Endothelial cell of umbilical vein (primary cell): ENCODE results near the gene HTT. TPM values are rescaled to one million over a fixed set of nuclear protein-coding genes. Genes with fewer than 3 reads are reported as not detected.

ENCODE experiments used
- BruUV-seq: library from RNA; stranded (reverse); fragments of 400-500 nt; replicated peaks from 2 replicates; lab custom pipeline; 2021; lab: Mats Ljungman, UMichigan
- CTCF ChIA-PET: fragments of 300-600, 350-600 bp; sonication (Branson Sonifier 250); formaldehyde crosslinking; loops from one replicate; lab custom pipeline; 2021; ENCODE audit warnings: antibody characterized with exemption, inconsistent platforms; lab: Charles Lee
- POLR2A ChIA-PET: fragments of 300-600, 350-600 bp; sonication (Branson Sonifier 250); formaldehyde crosslinking; loops from one replicate; lab custom pipeline; 2021; ENCODE audit warnings: antibody characterized with exemption, inconsistent platforms; lab: Charles Lee
- DNase-seq: peaks from one replicate; pipeline ENCODE4 v3.0.0-alpha.2; 2011; ENCODE audit warnings: low read depth, low spot score
- FAIRE-seq: peaks from 2 replicates; lab custom pipeline; 2011; peaks lifted over from hg19 to GRCh38; lab: Jason Lieb, UNC
- H2AFZ ChIP-seq: 2 replicates; pipeline ENCODE4 v1.6.0; 2012; ENCODE audit warnings: low read depth, low read length, control low read depth, inconsistent platforms
- H3K27ac ChIP-seq: 2 replicates; pipeline ENCODE4 v1.5.1; 2011; ENCODE audit warnings: low read depth, mild to moderate bottlenecking, control low read depth, low read length, moderate library complexity; ENCODE audit not compliant: insufficient read depth
- H3K27me3 ChIP-seq, 2 experiments: 2 replicates each; pipeline versions ENCODE4 v1.6.0 to v1.6.1; 2011; ENCODE audit warnings: low read length in 2 of 2, mixed read lengths in 1 of 2; ENCODE audit not compliant: control insufficient read depth in 2 of 2, insufficient read depth in 2 of 2
- H3K36me3 ChIP-seq, 2 experiments: 2 replicates in 1 of 2; 3 replicates in 1 of 2; pipeline ENCODE4 v1.5.1; 2011; ENCODE audit warnings: low read length in 2 of 2, mild to moderate bottlenecking in 1 of 2, moderate library complexity in 1 of 2; ENCODE audit not compliant: control insufficient read depth in 2 of 2, insufficient read depth in 2 of 2; ENCODE audit errors: extremely low read depth in 1 of 2
- H3K4me1 ChIP-seq: 3 replicates; pipeline ENCODE4 v1.5.1; 2011; ENCODE audit warnings: mild to moderate bottlenecking, low read length; ENCODE audit not compliant: control insufficient read depth, insufficient read depth; ENCODE audit errors: extremely low read depth
- H3K4me2 ChIP-seq: 2 replicates; pipeline ENCODE4 v1.6.1; 2011; ENCODE audit warnings: low read length, control low read depth, mixed read lengths; ENCODE audit not compliant: insufficient read depth
- H3K4me3 ChIP-seq, 3 experiments: fragments of 200-600 bp in 1 of 3; sonication (generic), shearing (Covaris generic) in 1 of 3; replicated peaks in 1 of 3; 2 replicates each; pipeline ENCODE4 v1.5.1; 2011 to 2016; ENCODE audit warnings: control low read depth in 3 of 3, low read length in 3 of 3, mild to moderate bottlenecking in 2 of 3, inconsistent platforms in 1 of 3, low read depth in 1 of 3, moderate library complexity in 1 of 3; ENCODE audit not compliant: insufficient read depth in 1 of 3
- H3K79me2 ChIP-seq: 2 replicates; pipeline ENCODE4 v1.6.0; 2012; ENCODE audit warnings: low read length, inconsistent platforms; ENCODE audit not compliant: control insufficient read depth, insufficient read depth
- H3K9ac ChIP-seq: replicated peaks from 2 replicates; pipeline ENCODE3; 2011; ENCODE audit warnings: low read length, control low read depth; ENCODE audit not compliant: insufficient read depth; ENCODE audit errors: extremely low read depth
- H3K9me1 ChIP-seq: replicated peaks from 3 replicates; pipeline ENCODE4 v1.6.0; 2011; ENCODE audit warnings: mild to moderate bottlenecking, low read length; ENCODE audit not compliant: control insufficient read depth, insufficient read depth; ENCODE audit errors: extremely low read depth
- H3K9me3 ChIP-seq: replicated peaks from 2 replicates; pipeline ENCODE4 v1.5.1; 2012; ENCODE audit warnings: low read length, inconsistent platforms; ENCODE audit not compliant: control insufficient read depth, insufficient read depth
- H4K20me1 ChIP-seq: replicated peaks from 2 replicates; pipeline ENCODE3; 2011; ENCODE audit warnings: mild to moderate bottlenecking, low read length; ENCODE audit not compliant: control insufficient read depth, insufficient read depth; ENCODE audit errors: extremely low read depth
- CTCF ChIP-seq, 2 donors: IDR thresholded peaks; 1 replicate in 1 of 2; 2 replicates in 1 of 2; pipeline ENCODE4 v1.5.1; 2011; ENCODE audit warnings: low read length in 2 of 2, mild to moderate bottlenecking in 2 of 2, moderate library complexity in 2 of 2, control low read depth in 1 of 2, inconsistent platforms in 1 of 2, low read depth in 1 of 2; ENCODE audit not compliant: insufficient read depth in 1 of 2; ENCODE audit errors: extremely low read depth in 1 of 2
- EZH2 ChIP-seq: IDR thresholded peaks from 2 replicates; pipeline ENCODE4 v1.6.1; 2012; ENCODE audit warnings: borderline replicate concordance, low read depth, mild to moderate bottlenecking, moderate library complexity, low read length, inconsistent platforms; ENCODE audit not compliant: severe bottlenecking
- FOS ChIP-seq: IDR thresholded peaks from 2 replicates; pipeline ENCODE4 v1.6.1; 2011; ENCODE audit warnings: mild to moderate bottlenecking, low read length, moderate library complexity, borderline replicate concordance; ENCODE audit not compliant: insufficient read depth
- GATA2 ChIP-seq: IDR thresholded peaks from 2 replicates; pipeline ENCODE4 v1.7.0; 2011; ENCODE audit warnings: low read depth, mild to moderate bottlenecking, moderate library complexity, mixed read lengths, low read length; ENCODE audit not compliant: insufficient read length, insufficient read depth
- JUN ChIP-seq: IDR thresholded peaks from 2 replicates; pipeline ENCODE4 v1.6.1; 2011; ENCODE audit warnings: borderline replicate concordance, low read depth; ENCODE audit not compliant: insufficient read length, insufficient read depth
- MAX ChIP-seq: IDR thresholded peaks from 2 replicates; pipeline ENCODE4 v1.6.1; 2011; ENCODE audit not compliant: insufficient read depth, insufficient read length
- MYC ChIP-seq: IDR thresholded peaks from one replicate; pipeline ENCODE4 v1.6.1; 2011; ENCODE audit warnings: mild to moderate bottlenecking, low read depth, low read length
- POLR2A ChIP-seq: IDR thresholded peaks from 2 replicates; pipeline ENCODE4 v1.6.1; 2012; ENCODE audit warnings: low read depth, mild to moderate bottlenecking, control low read depth, low read length
- POLR2AphosphoS5 ChIP-seq: IDR thresholded peaks from 2 replicates; pipeline ENCODE4 v1.6.1; 2012; ENCODE audit warnings: low read depth, mild to moderate bottlenecking, control low read depth, low read length, moderate library complexity; ENCODE audit not compliant: insufficient read depth
- dilution Hi-C: fragments of 300-500 bp; cut with MboI; formaldehyde crosslinking; loops from one replicate; pipeline ENCODE4 v1.15.0; 2019; ENCODE audit warnings: low sequenced_read_pairs; ENCODE audit not compliant: extremely low pct_ligation_motif_present
- intact Hi-C: fragments of 100-400 bp; cut with micrococcal nuclease; formaldehyde crosslinking; loops from one replicate; pipeline ENCODE4 v1.10.0; 2022
- polyA plus RNA-seq, 4 experiments: library from polyadenylated mRNA; depleted of rRNA in 3 of 4; stranded (reverse) in 3 of 4; unstranded in 1 of 4; fragments of >200 nt; gene quantifications; 2 replicates each; pipeline versions ENCODE4 v1.2.1 to v1.2.3, GENCODE V29; 2011 to 2012; ENCODE audit warnings: missing spikeins in 1 of 4
- total RNA-seq: library from RNA; stranded (reverse); gene quantifications from 2 replicates; pipeline ENCODE4 v1.2.3, GENCODE V29; 2021

HTT gene
- total and polyA plus RNA-seq, 2 donors (not counting 3 experiments of a cell fraction or from before 2014, with no cell fraction given) = 15.7 to 61.2 TPM

GRCh38 chr4:3227878-3228675, 153.6 kb downstream of the HTT start:
- Histone ChIP-seq H3K4me2 (no peak overlapping the region), H4K20me1 (no peaks in the 10 kb centered on the region), H3K27ac (no peak overlapping the region), H3K27me3 (no peaks in the 10 kb centered on the region), H3K9me1 (no peaks in the 10 kb centered on the region), H3K4me1 (no peaks in the 10 kb centered on the region), H2AFZ (no peak overlapping the region), H3K9me3 (no peaks in the 10 kb centered on the region), H3K4me3 (no peak overlapping the region), H3K79me2 (no peaks in the 10 kb centered on the region), H3K36me3 (peaks cover 2 to 64% of the 10 kb centered on the region in 2 experiments), H3K9ac (no peak overlapping the region)
- dilution Hi-C loops = no loop called here
- ChIA-PET POLR2A (no interaction called here), CTCF (no interaction called here)
- TF ChIP-seq MYC = no peak
- TF ChIP-seq CTCF (IDR thresholded peaks at IDR 0.05; ENCODE audit: extremely low read depth in 1 of 2, insufficient read depth in 1 of 2, low read depth in 1 of 2, low read length in 2 of 2) = no peak
- no peak for TF ChIP-seq POLR2A
- no peak for TF ChIP-seq POLR2AphosphoS5
- no peak for TF ChIP-seq MAX
- FAIRE-seq (no peak), DNase-seq (no peak)
- intact Hi-C loops = no loop called here
- no TSS peak for BruUV-seq

GRCh38 chr4:3228881-3229280, 154.4 kb downstream of the HTT start:
- Histone ChIP-seq H3K4me2 (no peak overlapping the region), H3K79me2 (no peaks in the 10 kb centered on the region), H2AFZ (no peak overlapping the region), H3K27ac (no peak overlapping the region), H3K4me1 (no peaks in the 10 kb centered on the region), H3K27me3 (no peaks in the 10 kb centered on the region), H3K9ac (no peak overlapping the region), H3K36me3 (peaks cover 2 to 61% of the 10 kb centered on the region in 2 experiments), H3K4me3 (no peak overlapping the region), H4K20me1 (no peaks in the 10 kb centered on the region), H3K9me3 (no peaks in the 10 kb centered on the region), H3K9me1 (no peaks in the 10 kb centered on the region)
- CTCF ChIA-PET = no interaction called here
- DNase-seq (no peak), FAIRE-seq (no peak)
- no TSS peak for BruUV-seq
- TF ChIP-seq EZH2 (no peak), CTCF (IDR thresholded peaks at IDR 0.05; ENCODE audit: extremely low read depth in 1 of 2, insufficient read depth in 1 of 2, low read depth in 1 of 2, low read length in 2 of 2) (no peak), FOS (no peak), GATA2 (no peak), POLR2AphosphoS5 (no peak), MYC (no peak), JUN (no peak), MAX (no peak), POLR2A (no peak)
- dilution Hi-C loops = no loop called here
- intact Hi-C loops = no loop called here
- POLR2A ChIA-PET = no interaction called here
